Ishikawa (cell line): ENCODE measurements around the gene PSMG4.

ENCODE experiments used
- CEBPB ChIP-seq: IDR thresholded peaks from 2 replicates; pipeline ENCODE4 v1.6.1; 2012
- CREB1 ChIP-seq: IDR thresholded peaks from 2 replicates; pipeline ENCODE4 v1.6.1; 2012; ENCODE audit warnings: low read depth
- EGR1 ChIP-seq: IDR thresholded peaks from 2 replicates; pipeline ENCODE4 v1.6.1; 2012
- EP300 ChIP-seq: IDR thresholded peaks from 2 replicates; pipeline ENCODE4 v1.6.1; 2012; ENCODE audit warnings: borderline replicate concordance
- FOXM1 ChIP-seq: IDR thresholded peaks from 2 replicates; pipeline ENCODE4 v1.6.1; 2012; ENCODE audit warnings: low read depth, borderline replicate concordance
- NFIC ChIP-seq: IDR thresholded peaks from 2 replicates; pipeline ENCODE4 v1.6.1; 2012
- RAD21 ChIP-seq: IDR thresholded peaks from 2 replicates; pipeline ENCODE4 v1.6.1; 2012; ENCODE audit warnings: low read depth
- TAF1 ChIP-seq: IDR thresholded peaks from 2 replicates; pipeline ENCODE4 v1.6.1; 2012; ENCODE audit warnings: low read depth, mild to moderate bottlenecking
- TEAD4 ChIP-seq: IDR thresholded peaks from 2 replicates; pipeline ENCODE4 v1.6.1; 2012
- USF1 ChIP-seq: IDR thresholded peaks from 2 replicates; pipeline ENCODE4 v1.6.1; 2012
- YY1 ChIP-seq: IDR thresholded peaks from 2 replicates; pipeline ENCODE4 v1.6.1; 2012; ENCODE audit warnings: low read depth
- TF ChIP-seq, protein P1 (sequence below): IDR thresholded peaks from 2 replicates; pipeline ENCODE4 v1.6.1; 2012; ENCODE audit warnings: low read depth, mild to moderate bottlenecking
- TF ChIP-seq, protein P2 (sequence below): IDR thresholded peaks from 2 replicates; pipeline ENCODE4 v1.6.1; 2012

DNA sequence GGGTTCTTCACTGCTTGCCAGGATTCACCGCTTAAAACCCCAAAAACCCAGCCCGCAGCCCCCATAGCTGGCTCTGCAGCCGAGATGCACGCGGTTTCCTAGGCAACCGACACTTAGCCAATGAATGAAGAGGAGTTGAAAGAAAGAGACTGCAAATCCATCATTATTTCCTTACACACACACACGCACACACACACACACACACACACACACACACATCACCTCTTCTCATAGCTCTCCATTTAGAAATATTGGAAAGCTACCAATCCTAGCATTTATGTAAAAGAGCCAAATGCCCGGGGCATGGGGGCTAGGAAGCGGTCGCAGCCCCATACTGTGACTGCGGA, 27.9 kb upstream of the PSMG4 start:
- TF ChIP-seq YY1: no peak
- TF ChIP-seq, protein P1, sequence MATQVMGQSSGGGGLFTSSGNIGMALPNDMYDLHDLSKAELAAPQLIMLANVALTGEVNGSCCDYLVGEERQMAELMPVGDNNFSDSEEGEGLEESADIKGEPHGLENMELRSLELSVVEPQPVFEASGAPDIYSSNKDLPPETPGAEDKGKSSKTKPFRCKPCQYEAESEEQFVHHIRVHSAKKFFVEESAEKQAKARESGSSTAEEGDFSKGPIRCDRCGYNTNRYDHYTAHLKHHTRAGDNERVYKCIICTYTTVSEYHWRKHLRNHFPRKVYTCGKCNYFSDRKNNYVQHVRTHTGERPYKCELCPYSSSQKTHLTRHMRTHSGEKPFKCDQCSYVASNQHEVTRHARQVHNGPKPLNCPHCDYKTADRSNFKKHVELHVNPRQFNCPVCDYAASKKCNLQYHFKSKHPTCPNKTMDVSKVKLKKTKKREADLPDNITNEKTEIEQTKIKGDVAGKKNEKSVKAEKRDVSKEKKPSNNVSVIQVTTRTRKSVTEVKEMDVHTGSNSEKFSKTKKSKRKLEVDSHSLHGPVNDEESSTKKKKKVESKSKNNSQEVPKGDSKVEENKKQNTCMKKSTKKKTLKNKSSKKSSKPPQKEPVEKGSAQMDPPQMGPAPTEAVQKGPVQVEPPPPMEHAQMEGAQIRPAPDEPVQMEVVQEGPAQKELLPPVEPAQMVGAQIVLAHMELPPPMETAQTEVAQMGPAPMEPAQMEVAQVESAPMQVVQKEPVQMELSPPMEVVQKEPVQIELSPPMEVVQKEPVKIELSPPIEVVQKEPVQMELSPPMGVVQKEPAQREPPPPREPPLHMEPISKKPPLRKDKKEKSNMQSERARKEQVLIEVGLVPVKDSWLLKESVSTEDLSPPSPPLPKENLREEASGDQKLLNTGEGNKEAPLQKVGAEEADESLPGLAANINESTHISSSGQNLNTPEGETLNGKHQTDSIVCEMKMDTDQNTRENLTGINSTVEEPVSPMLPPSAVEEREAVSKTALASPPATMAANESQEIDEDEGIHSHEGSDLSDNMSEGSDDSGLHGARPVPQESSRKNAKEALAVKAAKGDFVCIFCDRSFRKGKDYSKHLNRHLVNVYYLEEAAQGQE: no peak
- no peak for TF ChIP-seq EGR1
- TF ChIP-seq EP300: no peak
- TF ChIP-seq, protein P2, sequence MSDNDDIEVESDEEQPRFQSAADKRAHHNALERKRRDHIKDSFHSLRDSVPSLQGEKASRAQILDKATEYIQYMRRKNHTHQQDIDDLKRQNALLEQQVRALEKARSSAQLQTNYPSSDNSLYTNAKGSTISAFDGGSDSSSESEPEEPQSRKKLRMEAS: no peak
- no peak for TF ChIP-seq CEBPB
- no peak for TF ChIP-seq USF1
- no peak for TF ChIP-seq NFIC
- no peak for TF ChIP-seq TEAD4
- TF ChIP-seq TAF1: no peak
- TF ChIP-seq FOXM1: no peak
- no peak for TF ChIP-seq CREB1
- no peak for TF ChIP-seq RAD21
